Activated T-helper 17 cell treated with anti-CD3 and anti-CD28 coated beads, Interleukin-2, amount 50 U/mL, for 72 hours (primary cell): ENCODE data around the gene MAML3. TPM values are rescaled to one million over a fixed set of nuclear protein-coding genes. Genes with fewer than 3 reads are reported as not detected.

Source experiments
- ATAC-seq: fragments of 150-1000 bp; cut with Tn5 transposase; replicated peaks from 2 replicates; pipeline ENCODE4 v1.10.0; 2021; ENCODE audit warnings: mild to moderate bottlenecking, moderate library complexity
- H3K27ac Mint-ChIP-seq: one replicate; pipeline ENCODE4 v1.8.0; 2022; ENCODE audit warnings: mixed read lengths
- H3K27me3 Mint-ChIP-seq: one replicate; pipeline ENCODE4 v1.8.0; 2022; ENCODE audit warnings: mixed read lengths
- H3K36me3 Mint-ChIP-seq: one replicate; pipeline ENCODE4 v1.8.0; 2022; ENCODE audit warnings: low read depth, mild to moderate bottlenecking, mixed read lengths
- H3K4me1 Mint-ChIP-seq: one replicate; pipeline ENCODE4 v1.8.0; 2022; ENCODE audit warnings: mixed read lengths
- H3K4me3 Mint-ChIP-seq: one replicate; pipeline ENCODE4 v1.8.0; 2022; ENCODE audit warnings: mild to moderate bottlenecking, mixed read lengths
- H3K9me3 Mint-ChIP-seq: one replicate; pipeline ENCODE4 v1.8.0; 2022; ENCODE audit warnings: mixed read lengths
- total RNA-seq, 2 donors: library from RNA; stranded (reverse); gene quantifications; one replicate each; pipeline ENCODE4 v1.2.3, GENCODE V29; 2022

MAML3 gene
- total RNA-seq, 2 donors from 2014 or later = 0.98 to 1.3 TPM

- Mint-ChIP-seq H3K36me3 (no peaks in the 10 kb centered on the region), H3K4me3 (peak overlapping the region; percentile 72), H3K27ac (no peak overlapping the region), H3K27me3 (peaks cover 27% of the 10 kb centered on the region), H3K9me3 (no peaks in the 10 kb centered on the region), H3K4me1 (peaks cover 10% of the 10 kb centered on the region)
- ATAC-seq = no peak
Measured at GRCh38 chr4:140049849-140050637, 103.9 kb downstream of the MAML3 start.

- H3K4me1 Mint-ChIP-seq = peaks cover 10% of the 10 kb centered on the region
- peaks cover 21% of the 10 kb centered on the region for H3K27me3 Mint-ChIP-seq
- ATAC-seq = peak; percentile 88
- no peaks in the 10 kb centered on the region for H3K9me3 Mint-ChIP-seq
- H3K4me3 Mint-ChIP-seq = peak overlapping the region; percentile 72
- H3K36me3 Mint-ChIP-seq = no peaks in the 10 kb centered on the region
- peak overlapping the region; percentile 60 for H3K27ac Mint-ChIP-seq
Measured at GRCh38 chr4:140049024-140049848, 104.7 kb downstream of the MAML3 start.

GRCh38 chr4:140048419-140048995, 105.5 kb downstream of the MAML3 start:
- H3K4me1 Mint-ChIP-seq = peaks cover 10% of the 10 kb centered on the region
- no peak for ATAC-seq
- no peak overlapping the region for H3K27ac Mint-ChIP-seq
- H3K9me3 Mint-ChIP-seq = no peaks in the 10 kb centered on the region
- peaks cover 21% of the 10 kb centered on the region for H3K27me3 Mint-ChIP-seq
- H3K36me3 Mint-ChIP-seq = no peaks in the 10 kb centered on the region
- peak overlapping the region; percentile 72 for H3K4me3 Mint-ChIP-seq

- no peaks in the 10 kb centered on the region for H3K9me3 Mint-ChIP-seq
- peaks cover 10% of the 10 kb centered on the region for H3K4me1 Mint-ChIP-seq
- no peak for ATAC-seq
- no peak overlapping the region for H3K4me3 Mint-ChIP-seq
- H3K27ac Mint-ChIP-seq = no peak overlapping the region
- H3K27me3 Mint-ChIP-seq = peaks cover 21% of the 10 kb centered on the region
- H3K36me3 Mint-ChIP-seq = no peaks in the 10 kb centered on the region
Measured at GRCh38 chr4:140047786-140048185, 106.2 kb downstream of the MAML3 start.

GRCh38 chr4:140047017-140047640, 106.9 kb downstream of the MAML3 start:
- Mint-ChIP-seq H3K9me3 (no peaks in the 10 kb centered on the region), H3K4me3 (no peak overlapping the region), H3K4me1 (peaks cover 10% of the 10 kb centered on the region), H3K27me3 (peaks cover 21% of the 10 kb centered on the region), H3K27ac (no peak overlapping the region), H3K36me3 (no peaks in the 10 kb centered on the region)
- no peak for ATAC-seq

- no peak for ATAC-seq
- Mint-ChIP-seq H3K9me3 (no peaks in the 10 kb centered on the region), H3K27me3 (peaks cover 21% of the 10 kb centered on the region), H3K4me3 (no peak overlapping the region), H3K4me1 (peaks cover 10% of the 10 kb centered on the region), H3K27ac (no peak overlapping the region), H3K36me3 (no peaks in the 10 kb centered on the region)
Measured at GRCh38 chr4:140046543-140046942, 107.4 kb downstream of the MAML3 start.

GRCh38 chr4:140046016-140046415, 108.0 kb downstream of the MAML3 start:
- no peak for ATAC-seq
- Mint-ChIP-seq H3K27me3 (peaks cover 23% of the 10 kb centered on the region), H3K4me1 (peaks cover 10% of the 10 kb centered on the region), H3K4me3 (no peak overlapping the region), H3K27ac (no peak overlapping the region), H3K9me3 (no peaks in the 10 kb centered on the region), H3K36me3 (no peaks in the 10 kb centered on the region)

GRCh38 chr4:140044337-140044902, 109.6 kb downstream of the MAML3 start:
- no peaks in the 10 kb centered on the region for H3K36me3 Mint-ChIP-seq
- no peaks in the 10 kb centered on the region for H3K9me3 Mint-ChIP-seq
- no peak for ATAC-seq
- peaks cover 21% of the 10 kb centered on the region for H3K27me3 Mint-ChIP-seq
- no peak overlapping the region for H3K4me3 Mint-ChIP-seq
- peaks cover 8% of the 10 kb centered on the region for H3K4me1 Mint-ChIP-seq
- H3K27ac Mint-ChIP-seq = no peak overlapping the region

- no peaks in the 10 kb centered on the region for H3K36me3 Mint-ChIP-seq
Measured at GRCh38 chr4:140042634-140043033, 111.3 kb downstream of the MAML3 start.

GRCh38 chr4:140038031-140038533, 115.9 kb downstream of the MAML3 start:
- Mint-ChIP-seq H3K9me3 (no peaks in the 10 kb centered on the region), H3K36me3 (no peaks in the 10 kb centered on the region), H3K4me1 (no peaks in the 10 kb centered on the region), H3K4me3 (no peak overlapping the region), H3K27me3 (peaks cover 3% of the 10 kb centered on the region), H3K27ac (peak overlapping the region; percentile 20)
- ATAC-seq = peak; percentile 63

More at GRCh38 chr4:140042634-140043033, 111.3 kb downstream of the MAML3 start:
- Mint-ChIP-seq H3K4me3 (no peak overlapping the region), H3K27ac (no peak overlapping the region), H3K4me1 (no peaks in the 10 kb centered on the region), H3K27me3 (peaks cover 13% of the 10 kb centered on the region), H3K9me3 (no peaks in the 10 kb centered on the region)
- no peak for ATAC-seq

- peak; percentile 80 for ATAC-seq
Measured at GRCh38 chr4:140037353-140038030, 116.5 kb downstream of the MAML3 start.

GRCh38 chr4:140031706-140032105, 122.3 kb downstream of the MAML3 start:
- H3K4me1 Mint-ChIP-seq = no peaks in the 10 kb centered on the region
- H3K27me3 Mint-ChIP-seq = peaks cover 17% of the 10 kb centered on the region
- no peaks in the 10 kb centered on the region for H3K36me3 Mint-ChIP-seq
- ATAC-seq = no peak
- no peak overlapping the region for H3K27ac Mint-ChIP-seq
- no peak overlapping the region for H3K4me3 Mint-ChIP-seq
- no peaks in the 10 kb centered on the region for H3K9me3 Mint-ChIP-seq

More at GRCh38 chr4:140037353-140038030, 116.5 kb downstream of the MAML3 start:
- Mint-ChIP-seq H3K4me3 (peak overlapping the region; percentile 2), H3K9me3 (no peaks in the 10 kb centered on the region), H3K4me1 (no peaks in the 10 kb centered on the region), H3K27ac (peak overlapping the region; percentile 20), H3K27me3 (peaks cover 3% of the 10 kb centered on the region), H3K36me3 (no peaks in the 10 kb centered on the region)

GRCh38 chr4:140031061-140031460, 122.9 kb downstream of the MAML3 start:
- H3K9me3 Mint-ChIP-seq = no peaks in the 10 kb centered on the region
- ATAC-seq = no peak
- no peak overlapping the region for H3K27ac Mint-ChIP-seq
- no peaks in the 10 kb centered on the region for H3K4me1 Mint-ChIP-seq
- no peaks in the 10 kb centered on the region for H3K36me3 Mint-ChIP-seq
- H3K27me3 Mint-ChIP-seq = peaks cover 17% of the 10 kb centered on the region
- no peak overlapping the region for H3K4me3 Mint-ChIP-seq
